Stomach (tissue), 4 donors: Measurements from ENCODE around the gene ZGLP1.

Experiments used
- CTCF ChIP-seq, 7 experiments: fragments of 450-650 bp in 4 of 7; fragments of 200-600 bp in 3 of 7; sonication (generic) in 3 of 7; IDR thresholded peaks; one replicate each; pipeline ENCODE4 v1.5.1; 2016 to 2019; ENCODE audit warnings: antibody characterized with exemption in 7 of 7, control low read depth in 2 of 7, mild to moderate bottlenecking in 1 of 7
- EP300 ChIP-seq: sonication (generic); formaldehyde crosslinking; IDR thresholded peaks from one replicate; pipeline ENCODE4 v1.6.1; 2017; ENCODE audit warnings: antibody characterized with exemption
- POLR2AphosphoS5 ChIP-seq, 3 donors: sonication (generic); formaldehyde crosslinking; IDR thresholded peaks; one replicate each; pipeline ENCODE4 v1.6.1; 2016; ENCODE audit warnings: antibody characterized with exemption in 3 of 3

- no peak for TF ChIP-seq CTCF (IDR thresholded peaks at IDR 0.05)
- TF ChIP-seq POLR2AphosphoS5 (IDR thresholded peaks at IDR 0.05), result no peak
- TF ChIP-seq EP300, result no peak
Measured at GRCh38 chr19:10285393-10285792, 24.2 kb downstream of the ZGLP1 start.
